Measurements from ENCODE around the gene WASF3.

Gene WASF3

DNA sequence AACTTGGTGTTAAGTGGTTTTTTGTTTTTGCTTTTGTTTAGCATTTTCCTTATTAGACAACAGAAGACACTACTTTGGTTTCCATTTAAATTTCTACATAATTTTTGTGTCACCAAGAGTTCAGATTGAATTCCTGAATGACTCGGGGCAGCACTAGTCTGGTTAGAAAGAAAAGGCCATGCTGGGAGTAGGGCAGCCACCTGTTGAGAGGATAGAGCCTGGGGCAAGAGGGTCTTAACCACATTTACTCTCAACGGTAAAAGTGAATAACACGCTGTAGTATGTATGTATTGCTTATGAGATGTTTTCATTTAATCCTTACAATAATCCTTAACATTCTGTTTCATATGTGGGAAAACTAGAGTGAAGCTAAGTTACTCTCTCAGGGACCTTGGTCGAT is 131.5 kb downstream of the WASF3 start:
- Histone ChIP-seq H3K36me3 (ENCODE audit: control insufficient read depth, insufficient read depth, low read length) (no peaks in the 10 kb centered on the region), H3K27me3 (replicated peaks; ENCODE audit: control insufficient read depth, insufficient read depth, low read length) (no peaks in the 10 kb centered on the region; the same call in 1 of the 2 replicates), H3K4me3 (replicated peaks; ENCODE audit: low read depth, low read length) (no peak overlapping the region)
- DNase-seq (ENCODE audit: extremely low read depth, insufficient read length) = no peak
- TF ChIP-seq, protein P1, sequence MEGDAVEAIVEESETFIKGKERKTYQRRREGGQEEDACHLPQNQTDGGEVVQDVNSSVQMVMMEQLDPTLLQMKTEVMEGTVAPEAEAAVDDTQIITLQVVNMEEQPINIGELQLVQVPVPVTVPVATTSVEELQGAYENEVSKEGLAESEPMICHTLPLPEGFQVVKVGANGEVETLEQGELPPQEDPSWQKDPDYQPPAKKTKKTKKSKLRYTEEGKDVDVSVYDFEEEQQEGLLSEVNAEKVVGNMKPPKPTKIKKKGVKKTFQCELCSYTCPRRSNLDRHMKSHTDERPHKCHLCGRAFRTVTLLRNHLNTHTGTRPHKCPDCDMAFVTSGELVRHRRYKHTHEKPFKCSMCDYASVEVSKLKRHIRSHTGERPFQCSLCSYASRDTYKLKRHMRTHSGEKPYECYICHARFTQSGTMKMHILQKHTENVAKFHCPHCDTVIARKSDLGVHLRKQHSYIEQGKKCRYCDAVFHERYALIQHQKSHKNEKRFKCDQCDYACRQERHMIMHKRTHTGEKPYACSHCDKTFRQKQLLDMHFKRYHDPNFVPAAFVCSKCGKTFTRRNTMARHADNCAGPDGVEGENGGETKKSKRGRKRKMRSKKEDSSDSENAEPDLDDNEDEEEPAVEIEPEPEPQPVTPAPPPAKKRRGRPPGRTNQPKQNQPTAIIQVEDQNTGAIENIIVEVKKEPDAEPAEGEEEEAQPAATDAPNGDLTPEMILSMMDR (IDR thresholded peaks at IDR 0.05; ENCODE audit: insufficient read depth, low read length, poor library complexity, severe bottlenecking) = no peak

DNA sequence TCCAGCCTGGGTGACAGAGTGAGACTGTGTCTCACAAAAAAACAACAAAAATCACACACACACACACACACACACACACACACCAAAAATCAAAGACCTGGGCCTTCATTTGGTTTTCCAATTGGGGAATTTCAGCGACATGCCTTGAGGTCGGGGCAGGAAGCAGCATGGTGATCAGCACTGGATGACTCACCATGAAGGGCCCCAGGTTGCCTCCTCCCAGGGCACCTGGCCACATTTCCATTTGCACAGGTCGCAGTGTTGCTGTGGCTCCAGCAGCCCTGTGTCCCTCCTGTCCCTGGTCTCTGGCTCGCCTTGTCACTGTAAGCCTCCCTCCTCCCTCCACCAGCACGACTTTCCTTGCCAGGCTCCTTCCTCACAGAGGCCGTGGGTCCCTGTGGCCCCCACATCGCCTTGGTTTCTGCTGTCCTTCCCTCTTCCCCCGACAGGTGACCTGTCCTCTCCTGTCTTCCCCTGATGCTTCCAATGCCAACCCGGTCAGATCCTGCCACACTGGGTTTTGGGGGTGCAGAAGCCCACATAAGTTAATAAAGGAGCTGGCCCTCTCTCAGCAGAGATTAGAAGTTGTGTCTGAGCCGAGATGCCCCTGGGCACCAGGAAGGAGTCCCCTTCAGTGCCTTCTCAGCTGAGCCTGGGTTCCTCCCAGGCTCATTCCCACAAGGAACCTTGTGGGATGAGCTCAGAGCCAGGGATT is 136.4 kb downstream of the WASF3 start:
- Histone ChIP-seq H3K4me3 (replicated peaks; ENCODE audit: low read depth, low read length) (no peak overlapping the region), H3K27me3 (replicated peaks; ENCODE audit: control insufficient read depth, insufficient read depth, low read length) (no peaks in the 10 kb centered on the region; the same call in 1 of the 2 replicates), H3K36me3 (ENCODE audit: control insufficient read depth, insufficient read depth, low read length) (no peaks in the 10 kb centered on the region)
- TF ChIP-seq, protein P1 (IDR thresholded peaks at IDR 0.05; ENCODE audit: insufficient read depth, low read length, poor library complexity, severe bottlenecking) = no peak
- no peak for DNase-seq (ENCODE audit: extremely low read depth, insufficient read length)

DNA sequence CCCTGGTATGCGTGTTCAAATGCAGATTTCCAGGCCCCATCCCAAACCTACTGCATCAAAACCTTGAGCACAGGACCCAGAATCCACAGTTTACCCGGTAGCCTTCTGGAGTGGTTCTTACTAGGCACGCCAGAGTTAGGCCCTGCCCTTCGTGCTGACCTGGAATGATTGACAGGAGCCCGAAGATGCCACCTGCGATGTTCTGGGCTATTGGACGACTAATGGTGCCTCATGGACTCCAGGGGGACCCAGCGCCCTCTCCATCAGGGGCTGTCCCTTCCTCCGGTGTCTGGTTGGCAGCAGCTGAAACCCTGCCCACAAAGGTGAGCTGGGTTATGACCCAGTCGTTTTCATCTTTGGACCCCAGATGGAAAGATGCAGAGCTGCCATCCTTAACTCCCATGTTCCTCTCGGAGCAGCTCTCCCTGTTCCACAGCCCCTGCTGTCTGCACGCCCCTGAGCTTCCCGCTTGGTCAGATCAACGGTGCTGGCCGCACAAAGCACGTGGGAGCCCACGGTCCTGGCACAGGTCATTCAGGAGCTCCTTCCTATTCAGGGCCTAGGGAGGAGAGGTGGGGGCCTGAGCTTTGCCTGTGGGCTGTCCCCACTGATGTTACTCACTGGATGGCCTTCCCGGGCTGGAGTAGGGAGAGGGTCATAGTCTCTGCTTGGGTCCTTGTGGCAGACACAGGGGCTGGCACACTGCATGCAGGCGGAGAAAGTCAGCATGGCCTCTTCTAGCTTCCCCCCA is 137.3 kb downstream of the WASF3 start:
- no peaks in the 10 kb centered on the region for H3K36me3 ChIP-seq (ENCODE audit: control insufficient read depth, insufficient read depth, low read length)
- TF ChIP-seq, protein P1 (IDR thresholded peaks at IDR 0.05; ENCODE audit: insufficient read depth, low read length, poor library complexity, severe bottlenecking) = no peak
- no peak overlapping the region for H3K4me3 ChIP-seq (replicated peaks; ENCODE audit: low read depth, low read length)
- no peaks in the 10 kb centered on the region; the same call in 1 of the 2 replicates for H3K27me3 ChIP-seq (replicated peaks; ENCODE audit: control insufficient read depth, insufficient read depth, low read length)
- no peak for DNase-seq (ENCODE audit: extremely low read depth, insufficient read length)

DNA sequence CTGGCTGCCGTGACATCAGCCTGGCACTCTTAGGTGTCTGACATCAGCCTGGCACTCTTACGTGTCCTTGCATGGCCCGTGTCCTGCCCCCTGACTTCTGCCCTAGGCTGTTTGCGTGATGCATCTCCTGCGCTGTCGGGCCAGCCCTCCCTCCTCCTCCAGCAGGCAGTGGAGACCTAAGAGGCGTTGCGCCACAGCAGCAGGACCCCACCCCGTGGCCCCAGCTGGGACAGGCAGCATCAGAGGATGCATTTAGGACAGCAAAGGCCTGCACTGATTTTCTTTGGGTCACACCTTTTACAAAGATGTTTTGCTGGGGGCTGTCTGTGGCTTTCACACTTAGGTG is 137.8 kb downstream of the WASF3 start:
- Histone ChIP-seq H3K4me3 (replicated peaks; ENCODE audit: low read depth, low read length) (no peak overlapping the region), H3K36me3 (ENCODE audit: control insufficient read depth, insufficient read depth, low read length) (no peaks in the 10 kb centered on the region), H3K27me3 (replicated peaks; ENCODE audit: control insufficient read depth, insufficient read depth, low read length) (no peaks in the 10 kb centered on the region; the same call in 1 of the 2 replicates)
- DNase-seq (ENCODE audit: extremely low read depth, insufficient read length) = no peak
- TF ChIP-seq, protein P1 (IDR thresholded peaks at IDR 0.05; ENCODE audit: insufficient read depth, low read length, poor library complexity, severe bottlenecking) = no peak

DNA sequence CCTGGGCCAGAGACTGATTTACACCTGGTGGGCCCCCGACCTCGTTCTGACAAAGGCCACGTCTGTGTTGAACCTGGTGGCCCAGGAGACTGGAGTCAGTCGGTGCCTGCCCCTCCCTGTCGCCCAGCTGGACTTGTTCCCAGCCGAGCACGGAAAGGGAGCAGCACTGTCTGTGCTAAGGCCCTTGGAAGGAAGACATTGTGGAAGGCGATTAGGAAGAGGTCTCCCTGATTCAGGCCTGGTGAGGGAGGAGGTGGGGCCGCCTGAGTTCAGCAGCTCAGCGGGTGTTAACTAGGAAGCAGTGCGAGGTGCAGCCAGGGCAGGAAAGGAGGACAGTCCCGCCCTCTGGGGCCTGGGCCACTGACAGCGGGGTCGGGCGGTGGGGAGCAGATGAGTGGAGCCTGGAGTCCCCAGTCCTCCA is 138.4 kb downstream of the WASF3 start:
- Histone ChIP-seq H3K4me3 (replicated peaks; ENCODE audit: low read depth, low read length) (no peak overlapping the region), H3K27me3 (replicated peaks; ENCODE audit: control insufficient read depth, insufficient read depth, low read length) (no peaks in the 10 kb centered on the region; the same call in 1 of the 2 replicates), H3K36me3 (ENCODE audit: control insufficient read depth, insufficient read depth, low read length) (no peaks in the 10 kb centered on the region)
- TF ChIP-seq, protein P1 (IDR thresholded peaks at IDR 0.05; ENCODE audit: insufficient read depth, low read length, poor library complexity, severe bottlenecking) = no peak
- DNase-seq (ENCODE audit: extremely low read depth, insufficient read length) = no peak

Data from GM06990 (cell line).